WI38 (cell line): ENCODE data around the gene ERVV-1.
"Not testable (repeated sequence)": the region's sequence is repeated elsewhere in the genome, so short reads cannot be mapped to it uniquely, and the experiment has no call there.

Experiments
- H3K4me3 ChIP-seq: 2 replicates; pipeline ENCODE4 v1.5.1; 2011; ENCODE audit warnings: low read depth, mild to moderate bottlenecking, control low read depth, low read length
- CTCF ChIP-seq: IDR thresholded peaks from 2 replicates; pipeline ENCODE4 v1.5.1; 2012; ENCODE audit warnings: low read depth, mild to moderate bottlenecking, control low read depth, low read length

ERVV-1 gene

DNA sequence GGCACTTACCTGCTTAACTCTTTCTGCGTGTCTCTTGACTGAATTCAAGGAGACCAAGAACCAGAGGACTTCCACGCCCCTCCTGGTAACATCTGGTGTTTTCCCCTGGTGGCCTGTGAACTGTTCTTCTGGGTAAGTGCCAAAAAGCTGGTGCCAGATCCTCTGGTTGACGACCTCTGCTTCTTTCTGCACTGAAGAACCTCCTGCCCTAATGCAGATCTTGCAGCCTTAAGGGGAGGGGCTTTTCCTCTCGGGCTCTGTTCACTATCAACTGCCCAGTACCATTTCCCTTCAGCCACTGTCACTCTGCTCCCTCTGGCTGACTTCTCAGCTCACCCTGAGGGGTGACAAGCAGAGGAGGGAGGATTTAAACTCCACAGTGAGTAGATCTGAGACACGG lies 6.1 kb upstream of the ERVV-1 start:
- no peak overlapping the region for H3K4me3 ChIP-seq
- no peak for TF ChIP-seq CTCF

DNA sequence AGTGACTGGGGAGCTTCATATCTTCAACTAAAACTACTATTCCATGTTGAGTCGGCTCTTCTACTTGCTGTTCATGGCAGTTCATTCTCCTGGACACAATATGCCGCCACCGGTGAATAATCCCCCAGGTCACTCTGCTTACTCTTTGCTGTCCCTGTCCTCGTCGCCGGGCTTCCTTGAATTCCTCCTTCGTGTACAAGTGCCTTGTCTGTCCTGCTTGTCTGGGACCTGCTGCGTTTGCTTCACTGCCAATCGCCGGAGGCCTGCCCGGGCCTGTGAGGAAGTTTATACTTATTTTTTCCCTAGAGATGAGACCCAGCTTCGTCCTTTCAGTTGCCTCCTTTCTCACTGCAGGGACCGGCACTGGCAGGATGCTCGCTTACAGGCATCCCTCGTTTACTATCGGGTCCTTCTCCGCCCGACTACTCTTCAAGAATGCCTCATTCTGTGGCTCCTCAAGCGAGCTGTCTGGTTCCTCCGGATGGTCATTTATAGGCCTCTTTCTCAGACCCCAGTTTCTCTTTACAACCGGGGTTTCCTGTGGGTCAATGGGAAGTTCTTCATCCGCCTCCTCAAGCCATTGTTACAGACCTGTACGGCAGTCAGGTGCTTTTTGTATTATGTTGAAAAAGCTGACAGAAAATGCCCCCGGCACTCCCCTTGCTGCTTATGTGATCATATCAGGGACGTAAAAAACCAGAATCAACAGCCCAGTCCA lies 5.5 kb upstream of the ERVV-1 start:
- no peak overlapping the region for H3K4me3 ChIP-seq
- TF ChIP-seq CTCF: no peak

GRCh38 chr19:53010494-53010893 lies 3.2 kb upstream of the ERVV-1 start:
- no peak overlapping the region for H3K4me3 ChIP-seq
- no peak for TF ChIP-seq CTCF

- no peak for TF ChIP-seq CTCF
- no peak overlapping the region for H3K4me3 ChIP-seq
These were observed 1.7 kb upstream of the ERVV-1 start for GRCh38 chr19:53012006-53012405.

GRCh38 chr19:53015159-53015558 lies 1.4 kb downstream of the ERVV-1 start:
- H3K4me3 ChIP-seq: no peak overlapping the region
- no peak for TF ChIP-seq CTCF

GRCh38 chr19:53015730-53016129 lies 2.0 kb downstream of the ERVV-1 start:
- TF ChIP-seq CTCF: no peak
- no peak overlapping the region for H3K4me3 ChIP-seq

DNA sequence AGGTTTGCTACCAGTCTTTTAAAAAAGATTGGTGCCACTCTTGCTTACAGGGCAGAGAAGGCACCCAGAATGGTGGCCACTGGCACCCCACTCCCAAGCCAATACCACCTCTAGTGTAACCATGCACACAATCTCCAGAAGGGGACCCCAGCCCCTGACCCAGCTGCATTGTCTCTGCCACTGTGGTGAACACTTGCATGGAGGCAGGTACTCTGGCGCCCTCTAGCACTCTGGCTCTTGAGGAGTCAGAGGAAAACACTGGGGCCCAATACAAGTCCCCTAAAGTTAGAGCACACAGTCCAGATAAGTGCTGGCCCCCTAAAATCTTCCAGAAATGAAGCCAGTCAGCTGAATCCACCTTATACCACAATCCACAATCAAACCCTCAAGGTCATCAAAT lies 6.0 kb downstream of the ERVV-1 start:
- TF ChIP-seq CTCF: no peak
- no peak overlapping the region for H3K4me3 ChIP-seq

- H3K4me3 ChIP-seq: not testable (repeated sequence)
These were observed 14.6 kb downstream of the ERVV-1 start for GRCh38 chr19:53028306-53028705.
